Measurements from ENCODE around the gene CDH8. TPM values are rescaled to one million over a fixed set of nuclear protein-coding genes. Genes with fewer than 3 reads are reported as not detected.

The CDH8 gene
- total and polyA plus RNA-seq, 2 of the 4 experiments (the other 2 are of a cell fraction) = not detected

GRCh38 chr16:61606581-61606980, 429.7 kb downstream of the CDH8 start:
- no peak overlapping the region for H2BK15ac ChIP-seq (ENCODE audit: low read depth, low read length)
- H3K79me1 ChIP-seq (ENCODE audit: low read depth in 1 of 2, low read length in 2 of 2) = no peaks in the 10 kb centered on the region
- intact Hi-C loops (cut with micrococcal nuclease) = no loop called here
- H2AFZ ChIP-seq (replicated peaks; ENCODE audit: low read length, poor library complexity) = no peak overlapping the region
- no peaks in the 10 kb centered on the region for H4K20me1 ChIP-seq (ENCODE audit: insufficient read depth, low read length)
- TF ChIP-seq RFX5 (IDR thresholded peaks at IDR 0.05; ENCODE audit: low read depth, low read length) = no peak
- no peak for TF ChIP-seq CHD1 (IDR thresholded peaks at IDR 0.05; ENCODE audit: low read depth, low read length)
- TF ChIP-seq RCOR1 (IDR thresholded peaks at IDR 0.05; ENCODE audit: insufficient replicate concordance, low read length) = no peak
- no peak for TF ChIP-seq POLR2A (IDR thresholded peaks at IDR 0.05; ENCODE audit: low read depth, low read length)
- no peak for TF ChIP-seq NFE2L2 (IDR thresholded peaks at IDR 0.05; ENCODE audit: low read depth, low read length)
- TF ChIP-seq CEBPB (IDR thresholded peaks at IDR 0.05; ENCODE audit: low read depth, low read length) = no peak
- no peak for TF ChIP-seq MAFK (IDR thresholded peaks at IDR 0.05; ENCODE audit: low read depth, low read length)
- TF ChIP-seq FOS (IDR thresholded peaks at IDR 0.05; ENCODE audit: low read depth, low read length) = no peak
- no peak for TF ChIP-seq MXI1 (IDR thresholded peaks at IDR 0.05; ENCODE audit: borderline replicate concordance, low read depth, low read length)
- TF ChIP-seq ELK1 (IDR thresholded peaks at IDR 0.05; ENCODE audit: borderline replicate concordance, low read depth, low read length) = no peak
- TF ChIP-seq SMC3 (IDR thresholded peaks at IDR 0.05; ENCODE audit: low read depth, low read length) = no peak
- no peak for TF ChIP-seq BHLHE40 (IDR thresholded peaks at IDR 0.05; ENCODE audit: low read depth, low read length)
- no peak for TF ChIP-seq RAD21 (IDR thresholded peaks at IDR 0.05; ENCODE audit: low read length)
- TF ChIP-seq CTCF (conservative IDR thresholded peaks at IDR 0.05; ENCODE audit: low read depth, low read length) = no peak
- no peak for TF ChIP-seq USF2 (IDR thresholded peaks at IDR 0.05; ENCODE audit: low read depth, low read length)
- TF ChIP-seq MAZ (IDR thresholded peaks at IDR 0.05; ENCODE audit: borderline replicate concordance, low read depth, low read length) = no peak
- H3K18ac ChIP-seq (ENCODE audit: low read depth, low read length) = no peak overlapping the region
- DNase-seq = no peak
- no TSS peak for BruUV-seq (replicated peaks)
- no peak overlapping the region for H4K8ac ChIP-seq (ENCODE audit: low read depth in 2 of 2, low read length in 2 of 2)
- no peak overlapping the region for H2BK20ac ChIP-seq (ENCODE audit: low read depth, low read length)
- H3K27me3 ChIP-seq (ENCODE audit: control insufficient read depth, insufficient read depth, low read length) = no peaks in the 10 kb centered on the region
- H3K14ac ChIP-seq (replicated peaks; ENCODE audit: low read depth, low read length) = no peak overlapping the region
- H2BK120ac ChIP-seq (ENCODE audit: low read depth, low read length) = no peak overlapping the region
- no peak overlapping the region for H2AK9ac ChIP-seq (replicated peaks; ENCODE audit: low read depth, low read length, poor library complexity)
- ChIA-PET POLR2A (ENCODE audit: unreplicated experiment) (no interaction called here), CTCF (interaction anchor here (0.6 kb wide), 1 partner anchor 379 kb away, joined by 4 read pairs; no protein-coding TSS in a partner anchor)
- H4K91ac ChIP-seq (ENCODE audit: insufficient read depth, low read depth, low read length) = no peak overlapping the region
- WGBS, 2 experiments (ENCODE audit: extremely low coverage in 2 of 2, insufficient read length in 1 of 2) = no CpG with 5 or more reads among the region's 1 CpG
- peaks cover 2% of the 10 kb centered on the region; the same call in 1 of the 2 replicates for H3K9me3 ChIP-seq (ENCODE audit: control insufficient read depth, insufficient read depth, low read length)
- H3K9me1 ChIP-seq (ENCODE audit: insufficient read depth, low read length) = no peaks in the 10 kb centered on the region
- no peak overlapping the region for H3K4ac ChIP-seq (ENCODE audit: low read depth, low read length)
- in situ Hi-C loops (cut with MboI; ENCODE audit: low sequenced_read_pairs) = no loop called here
- ATAC-seq (ENCODE audit: low read depth) = no peak
- dilution Hi-C loops (cut with HindIII; ENCODE audit: low sequenced_read_pairs, unreplicated experiment) = no loop called here
- no peak overlapping the region for H3K23ac ChIP-seq (ENCODE audit: low read depth, low read length)
- no peak overlapping the region for H3K9ac ChIP-seq (ENCODE audit: low read depth, low read length)
- H4K5ac ChIP-seq (ENCODE audit: low read depth, low read length) = no peak overlapping the region
- H3K27ac ChIP-seq (ENCODE audit: insufficient read depth, low read length) = no peak overlapping the region
- H2BK5ac ChIP-seq (ENCODE audit: low read depth, low read length, poor library complexity, severe bottlenecking) = no peak overlapping the region
- no peak overlapping the region for H3K4me2 ChIP-seq (ENCODE audit: low read depth, low read length)
- H3K4me3 ChIP-seq (ENCODE audit: insufficient read depth, low read depth, low read length) = no peak overlapping the region
- H3K36me3 ChIP-seq (ENCODE audit: control insufficient read depth, insufficient read depth, low read length) = no peaks in the 10 kb centered on the region
- no peaks in the 10 kb centered on the region for H3K4me1 ChIP-seq (ENCODE audit: control insufficient read depth, insufficient read depth, low read length)
- H2AK5ac ChIP-seq (ENCODE audit: low read depth, low read length) = no peak overlapping the region
- H3K56ac ChIP-seq (ENCODE audit: extremely low read depth, insufficient read depth, low read length) = no peak overlapping the region
